Measurements from ENCODE around the gene TUT1. TPM values are rescaled to one million over a fixed set of nuclear protein-coding genes. Genes with fewer than 3 reads are reported as not detected.

The TUT1 gene
- total RNA-seq, 1 experiment from 2014 or later = 39.3 TPM

GRCh38 chr11:62603072-62603408, 11.7 kb upstream of the TUT1 start:
- POLR2A ChIA-PET (ENCODE audit: unreplicated experiment) = no interaction called here
- no peak overlapping the region for H3K4me3 ChIP-seq
- intact Hi-C loops (cut with micrococcal nuclease; ENCODE audit: unreplicated experiment) = no loop called here

GRCh38 chr11:62602141-62603071, 11.1 kb upstream of the TUT1 start:
- no peaks in the 10 kb centered on the region; the same call in 1 of the 2 replicates for H4K20me1 ChIP-seq (ENCODE audit: insufficient read depth)
- no peaks in the 10 kb centered on the region for H3K9me2 ChIP-seq (ENCODE audit: insufficient read depth)
- DNase-seq = no peak
- no TSS peak for BruUV-seq (replicated peaks)
- ChIA-PET CTCF (interaction anchor here (0.6 to 1.8 kb wide), 3 partner anchors 9 to 158 kb away, joined by 3 to 12 read pairs (median 3); partner anchors contain the start of gene ZBTB3), POLR2A (ENCODE audit: unreplicated experiment) (interaction anchor here (0.6 to 1.1 kb wide), 3 partner anchors 11 to 1583 kb away, joined by 3 to 15 read pairs (median 4); partner anchors contain the start of gene TUT1)
- TF ChIP-seq EZH2 (IDR thresholded peaks at IDR 0.05; ENCODE audit: low read depth) = no peak
- TF ChIP-seq CTCF (conservative IDR thresholded peaks at IDR 0.05) = no peak
- H3K4me2 ChIP-seq = peak overlapping the region; percentile 53
- no peaks in the 10 kb centered on the region for H3K27me3 ChIP-seq (ENCODE audit: insufficient read depth, low read depth)
- no peak overlapping the region for H3K4me3 ChIP-seq
- intact Hi-C loops (cut with micrococcal nuclease; ENCODE audit: unreplicated experiment) = no loop called here
- no peaks in the 10 kb centered on the region for H3K9me3 ChIP-seq (ENCODE audit: insufficient read depth, low read depth)
- H3K27ac ChIP-seq = no peak overlapping the region
- H3K36me3 ChIP-seq (ENCODE audit: low read depth) = peaks cover 11% of the 10 kb centered on the region
- H3K79me2 ChIP-seq (ENCODE audit: low read depth) = peaks cover 35% of the 10 kb centered on the region
- peaks cover 17% of the 10 kb centered on the region for H3K4me1 ChIP-seq (replicated peaks; ENCODE audit: insufficient read depth)
- peaks cover 55% of the 10 kb centered on the region for H3F3A ChIP-seq (ENCODE audit: insufficient read depth, low read depth)
- no peak overlapping the region for H2AFZ ChIP-seq

More at GRCh38 chr11:62603072-62603408, 11.7 kb upstream of the TUT1 start:
- Histone ChIP-seq H3K9me2 (ENCODE audit: insufficient read depth) (no peaks in the 10 kb centered on the region), H3K9me3 (ENCODE audit: insufficient read depth, low read depth) (no peaks in the 10 kb centered on the region), H3K4me1 (replicated peaks; ENCODE audit: insufficient read depth) (peaks cover 17% of the 10 kb centered on the region), H2AFZ (no peak overlapping the region), H3F3A (ENCODE audit: insufficient read depth, low read depth) (peaks cover 49% of the 10 kb centered on the region), H3K4me2 (no peak overlapping the region), H3K79me2 (ENCODE audit: low read depth) (peaks cover 34% of the 10 kb centered on the region), H4K20me1 (ENCODE audit: insufficient read depth) (no peaks in the 10 kb centered on the region; the same call in 1 of the 2 replicates), H3K27me3 (ENCODE audit: insufficient read depth, low read depth) (no peaks in the 10 kb centered on the region), H3K27ac (no peak overlapping the region), H3K36me3 (ENCODE audit: low read depth) (peaks cover 7% of the 10 kb centered on the region)
- BruUV-seq (replicated peaks) = no TSS peak
- CTCF ChIA-PET = interaction anchor here (0.9 kb wide), 1 partner anchor 9 kb away, joined by 3 read pairs; no protein-coding TSS in a partner anchor
- no peak for DNase-seq
- no peak for TF ChIP-seq EZH2 (IDR thresholded peaks at IDR 0.05; ENCODE audit: low read depth)
- no peak for TF ChIP-seq CTCF (conservative IDR thresholded peaks at IDR 0.05)

GRCh38 chr11:62601372-62602140, 10.2 kb upstream of the TUT1 start, which contains the start of gene MTA2:
MTA2 (minus strand) TSS chr11:62601865; CDS start chr11:62601450, 415 bp downstream.
- Histone ChIP-seq H3F3A (ENCODE audit: insufficient read depth, low read depth) (peaks cover 63% of the 10 kb centered on the region), H3K27me3 (ENCODE audit: insufficient read depth, low read depth) (no peaks in the 10 kb centered on the region), H3K4me2 (peak within 1 kb of the TSS; percentile 94), H3K36me3 (ENCODE audit: low read depth) (peaks cover 15% of the 10 kb centered on the region), H3K27ac (peak within 1 kb of the TSS; percentile 67), H3K9me3 (ENCODE audit: insufficient read depth, low read depth) (no peaks in the 10 kb centered on the region), H3K79me2 (ENCODE audit: low read depth) (peaks cover 38% of the 10 kb centered on the region), H4K20me1 (ENCODE audit: insufficient read depth) (no peaks in the 10 kb centered on the region; the same call in 1 of the 2 replicates), H2AFZ (peak within 1 kb of the TSS; percentile 92), H3K9me2 (ENCODE audit: insufficient read depth) (no peaks in the 10 kb centered on the region), H3K4me1 (replicated peaks; ENCODE audit: insufficient read depth) (peaks cover 17% of the 10 kb centered on the region), H3K4me3 (peak within 1 kb of the TSS; percentile 95)
- ChIA-PET CTCF (interaction anchor here (0.6 to 1.8 kb wide), 3 partner anchors 10 to 157 kb away, joined by 3 to 12 read pairs (median 3); partner anchors contain the start of gene ZBTB3), POLR2A (ENCODE audit: unreplicated experiment) (interaction anchor here (0.6 to 1.1 kb wide), 4 partner anchors 10 to 1583 kb away, joined by 3 to 15 read pairs (median 4); partner anchors contain the start of gene TUT1)
- no peak for TF ChIP-seq EZH2 (IDR thresholded peaks at IDR 0.05; ENCODE audit: low read depth)
- TF ChIP-seq CTCF (conservative IDR thresholded peaks at IDR 0.05) = no peak
- BruUV-seq (replicated peaks) = TSS peak; percentile 65
- peak; percentile 97 to 100 for DNase-seq
- intact Hi-C loops (cut with micrococcal nuclease; ENCODE audit: unreplicated experiment) = loop anchor here (1.0 kb wide), 1 partner anchor 10 kb away; the partner anchor contains the start of gene TUT1
